ENCODE measurements around the gene LRPAP1. TPM values are rescaled to one million over a fixed set of nuclear protein-coding genes. Genes with fewer than 3 reads are reported as not detected.
"Not testable (repeated sequence)": the region's sequence is repeated elsewhere in the genome, so short reads cannot be mapped to it uniquely, and the experiment has no call there.

The LRPAP1 gene, protein sequence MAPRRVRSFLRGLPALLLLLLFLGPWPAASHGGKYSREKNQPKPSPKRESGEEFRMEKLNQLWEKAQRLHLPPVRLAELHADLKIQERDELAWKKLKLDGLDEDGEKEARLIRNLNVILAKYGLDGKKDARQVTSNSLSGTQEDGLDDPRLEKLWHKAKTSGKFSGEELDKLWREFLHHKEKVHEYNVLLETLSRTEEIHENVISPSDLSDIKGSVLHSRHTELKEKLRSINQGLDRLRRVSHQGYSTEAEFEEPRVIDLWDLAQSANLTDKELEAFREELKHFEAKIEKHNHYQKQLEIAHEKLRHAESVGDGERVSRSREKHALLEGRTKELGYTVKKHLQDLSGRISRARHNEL
- polyA plus RNA-seq (2013, experiment 1 of 2; ENCODE audit: insufficient read length), result 130 TPM
- 116 TPM for polyA plus RNA-seq (2013, experiment 2 of 2; ENCODE audit: insufficient read length)

DNA sequence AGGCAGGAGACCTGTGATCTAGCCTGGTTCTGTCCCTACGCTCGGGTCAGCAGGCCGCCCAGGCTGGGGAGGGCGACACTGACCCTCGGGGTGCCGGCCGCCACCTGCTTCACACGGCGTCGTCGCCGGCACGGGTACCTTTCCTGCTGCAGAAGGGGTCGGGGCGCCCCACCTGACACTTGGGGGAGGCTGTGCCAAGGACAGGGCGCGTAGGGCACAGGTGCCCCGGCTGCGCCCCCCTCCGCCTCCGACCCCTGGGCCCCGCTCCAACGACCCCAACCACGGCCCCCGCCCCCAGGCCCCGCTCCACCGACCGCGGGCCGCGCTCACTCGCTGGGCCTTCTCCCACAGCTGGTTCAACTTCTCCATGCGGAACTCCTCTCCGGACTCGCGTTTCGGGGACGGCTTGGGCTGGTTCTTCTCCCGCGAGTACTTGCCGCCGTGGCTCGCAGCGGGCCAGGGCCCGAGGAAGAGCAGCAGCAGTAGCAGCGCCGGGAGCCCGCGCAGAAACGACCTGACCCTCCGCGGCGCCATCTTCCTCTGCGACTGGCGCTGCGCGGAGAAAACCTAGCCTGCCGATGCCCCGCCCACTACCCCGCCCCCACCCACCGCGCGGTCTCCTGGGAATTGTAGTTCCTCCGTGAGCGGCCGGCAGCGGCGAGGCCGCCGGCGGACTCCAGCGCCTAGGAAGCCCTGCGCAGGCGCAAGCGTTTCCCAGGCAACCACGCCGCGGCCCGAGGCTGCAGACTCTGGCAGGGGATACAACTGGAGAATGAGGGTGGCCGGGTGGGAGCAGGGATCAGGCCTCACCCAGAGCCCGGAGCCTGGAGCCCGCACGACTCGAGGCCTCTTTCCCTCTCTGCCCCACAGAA lies at the start of gene LRPAP1:
LRPAP1 (minus strand) TSS at position 544 of the 872 bp plus-strand sequence; CDS start at position 534, 10 bp downstream.
- DNase-seq, result peak; percentile 90

DNA sequence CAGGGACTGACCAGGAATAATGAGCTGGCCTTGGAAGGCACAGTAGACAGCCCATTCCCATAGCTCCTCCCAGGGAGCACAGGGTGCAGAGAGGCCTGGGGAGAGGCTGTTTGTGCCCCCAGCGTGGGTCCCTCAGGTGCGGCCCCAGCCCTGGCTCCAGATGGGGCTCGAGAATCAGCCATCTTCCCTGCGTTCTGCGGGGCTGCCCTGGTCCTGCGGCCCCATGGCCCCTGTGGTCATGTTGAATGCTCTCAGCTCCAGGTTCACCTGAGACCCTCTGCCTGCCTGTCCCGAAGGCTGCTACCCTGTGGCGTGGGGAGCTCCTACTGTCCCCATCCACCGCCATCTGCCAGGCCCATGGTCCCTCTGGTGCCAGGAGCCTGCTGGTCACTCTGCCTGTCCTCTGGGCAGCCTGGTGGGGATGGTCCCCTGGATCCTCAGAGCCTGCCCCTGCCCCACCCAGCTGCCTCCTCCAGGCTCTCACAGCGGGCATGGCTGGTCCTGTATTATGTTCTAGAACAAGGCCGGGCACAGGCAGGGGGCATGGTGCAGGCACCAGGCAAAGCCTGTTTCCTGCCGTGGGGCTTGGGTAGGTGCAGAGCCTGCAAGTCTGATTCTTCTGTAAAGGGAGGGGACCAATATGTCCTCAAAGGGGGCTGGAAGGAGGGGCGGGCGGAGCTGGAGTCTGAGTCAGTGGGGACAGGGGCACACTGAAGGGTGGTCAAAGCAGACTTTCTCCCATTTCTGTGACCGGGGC lies 49.3 kb upstream of the LRPAP1 start:
- DNase-seq, result not testable (repeated sequence)

DNA sequence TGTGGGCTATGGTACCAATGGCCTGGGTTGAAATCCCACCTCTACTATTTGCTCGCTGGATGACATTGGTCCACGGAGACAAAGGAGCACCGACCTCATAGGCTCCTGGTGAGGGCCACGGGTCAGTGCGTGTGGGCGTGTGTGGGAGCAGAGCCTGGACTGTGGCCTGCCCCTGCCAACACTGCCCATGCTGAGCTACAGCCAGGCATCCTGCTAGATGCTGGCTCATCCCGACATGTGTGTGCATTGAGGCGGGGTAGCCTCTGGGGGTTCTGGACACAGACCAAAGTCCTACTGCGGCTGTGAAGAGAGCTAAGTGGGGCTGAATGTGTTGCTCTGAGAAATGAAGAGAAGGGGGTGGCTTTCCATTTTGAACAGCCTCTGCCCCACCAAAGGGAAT lies 48.6 kb upstream of the LRPAP1 start:
- not testable (repeated sequence) for DNase-seq

DNA sequence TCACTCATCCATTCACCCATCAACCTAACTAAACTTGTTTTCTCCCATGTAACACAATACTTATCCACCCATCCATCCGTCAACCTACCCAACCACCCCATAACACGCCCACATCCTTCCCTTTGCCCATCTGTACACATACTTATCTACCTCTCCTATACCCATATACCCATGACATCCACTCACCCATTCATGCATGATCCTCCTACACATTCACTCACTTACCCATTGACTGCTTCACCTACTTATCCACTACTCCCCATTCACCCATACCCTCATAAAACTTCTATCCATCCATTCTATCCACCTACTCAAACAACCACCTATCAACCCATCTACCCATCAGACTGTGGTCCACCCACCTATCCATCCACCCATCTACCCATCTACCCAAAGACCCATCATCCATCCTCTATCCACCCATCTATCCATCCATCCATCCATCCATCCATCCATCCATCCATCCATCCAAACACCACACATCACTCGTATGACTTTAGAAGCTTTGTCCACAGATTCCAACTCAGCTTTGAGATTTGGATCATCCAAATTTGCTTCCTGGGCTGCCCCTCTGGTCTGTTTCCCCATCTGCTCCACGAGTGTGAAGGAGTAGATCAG lies 46.4 kb upstream of the LRPAP1 start:
- DNase-seq, result not testable (repeated sequence)

- DNase-seq, result not testable (repeated sequence)
Measured at GRCh38 chr4:3578052-3578451, 45.8 kb upstream of the LRPAP1 start.

- DNase-seq, result not testable (repeated sequence)
Measured at GRCh38 chr4:3577208-3577892, 45.1 kb upstream of the LRPAP1 start.

DNA sequence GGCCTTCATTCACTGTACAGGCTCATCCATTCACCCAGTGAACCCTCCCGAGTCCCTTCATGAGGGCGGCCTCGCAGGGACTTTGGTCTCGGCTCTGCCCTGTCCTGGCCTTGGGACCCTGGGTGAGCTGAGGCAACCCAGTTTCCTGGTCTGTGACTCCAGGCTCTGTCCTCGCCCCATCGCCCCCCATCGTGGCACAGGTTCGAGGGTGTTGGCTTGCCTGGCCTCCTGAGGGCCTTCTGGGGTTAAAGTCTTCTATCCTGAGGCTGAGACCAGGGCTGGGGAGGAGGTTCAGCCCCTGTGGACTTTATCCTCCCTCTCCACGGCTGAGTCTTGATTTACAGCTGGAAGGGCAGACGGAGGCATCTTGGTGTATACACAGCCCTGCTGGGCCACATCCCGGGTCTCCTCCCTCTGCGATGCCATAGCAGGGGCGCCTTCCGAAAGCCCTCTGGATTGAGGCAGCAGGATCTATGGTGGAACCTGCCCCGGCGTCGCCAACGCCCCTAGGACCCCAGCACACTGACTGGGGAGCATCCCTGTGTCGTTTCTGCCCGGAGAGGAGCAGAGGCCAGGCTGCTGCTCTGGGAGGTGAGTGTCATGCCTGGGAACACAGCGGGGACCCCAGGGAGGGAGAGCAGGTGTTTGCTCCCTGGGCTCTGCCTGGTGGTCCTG lies 44.4 kb upstream of the LRPAP1 start:
- DNase-seq, result not testable (repeated sequence)

- not testable (repeated sequence) for DNase-seq
Measured at GRCh38 chr4:3575426-3576369, 43.5 kb upstream of the LRPAP1 start.

GRCh38 chr4:3574865-3575264 lies 42.6 kb upstream of the LRPAP1 start:
- DNase-seq, result not testable (repeated sequence)

GRCh38 chr4:3574346-3574745 lies 42.1 kb upstream of the LRPAP1 start:
- not testable (repeated sequence) for DNase-seq

GRCh38 chr4:3573131-3573530 lies 40.9 kb upstream of the LRPAP1 start:
- no peak for DNase-seq

GRCh38 chr4:3572363-3572762 lies 40.1 kb upstream of the LRPAP1 start:
- no peak for DNase-seq

DNA sequence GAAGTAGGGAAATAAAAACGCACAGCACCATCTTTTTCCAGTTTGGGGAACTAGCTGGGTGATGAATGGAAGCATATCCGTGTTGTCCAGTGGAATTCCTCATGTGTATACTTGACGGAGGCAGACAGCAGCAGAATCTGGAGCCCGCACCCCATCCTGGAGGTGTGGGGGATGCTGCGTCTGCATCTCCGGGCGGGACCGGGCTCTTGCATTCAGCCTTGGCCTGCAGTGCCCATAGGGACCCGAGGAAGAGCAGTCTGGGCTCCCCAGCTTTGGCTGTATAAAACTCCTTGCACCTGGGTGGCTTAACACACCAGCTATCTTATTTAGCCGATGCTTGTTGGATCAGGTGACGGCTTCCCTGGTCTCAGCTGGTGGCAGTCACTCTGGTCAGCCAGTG lies 39.7 kb upstream of the LRPAP1 start:
- DNase-seq, result no peak

DNA sequence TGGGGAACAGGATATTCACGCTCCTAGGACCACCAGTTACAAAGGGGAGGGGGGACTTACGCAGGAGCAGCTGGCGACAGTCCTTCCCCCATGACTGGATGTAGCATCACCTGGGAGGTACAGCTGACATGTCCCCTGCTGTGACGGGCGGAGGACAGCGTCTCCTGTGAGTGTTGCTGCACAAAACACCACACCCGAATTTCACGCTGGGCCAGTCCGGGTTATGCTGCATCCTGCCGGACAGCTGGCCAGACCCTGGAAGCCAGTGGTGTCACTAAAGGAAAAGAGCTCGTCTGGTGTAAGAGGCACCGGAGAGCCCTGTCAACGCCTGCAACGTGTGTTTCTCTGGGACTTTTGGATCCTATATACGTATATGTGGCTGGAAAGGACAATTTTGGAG lies 38.7 kb upstream of the LRPAP1 start:
- not testable (repeated sequence) for DNase-seq

GRCh38 chr4:3569611-3570010 lies 37.4 kb upstream of the LRPAP1 start:
- not testable (repeated sequence) for DNase-seq

DNA sequence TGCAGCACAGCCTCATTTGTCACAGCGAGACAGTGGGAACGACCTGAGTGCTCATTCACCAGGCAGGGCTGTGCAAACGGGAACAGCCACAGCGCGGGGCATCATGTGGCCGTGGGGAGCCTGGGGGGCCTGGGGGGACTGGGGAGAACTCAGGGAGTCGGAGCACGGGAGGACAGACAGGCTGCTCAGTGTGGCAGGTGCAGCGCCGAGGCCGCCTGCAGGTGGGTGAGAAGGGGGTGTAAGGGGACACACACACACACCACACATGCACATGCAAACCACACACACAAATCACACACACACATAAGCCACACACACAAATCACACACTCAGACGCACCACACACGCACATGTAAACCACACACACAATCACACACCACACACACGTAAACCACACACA lies 34.5 kb upstream of the LRPAP1 start:
- not testable (repeated sequence) for DNase-seq

DNA sequence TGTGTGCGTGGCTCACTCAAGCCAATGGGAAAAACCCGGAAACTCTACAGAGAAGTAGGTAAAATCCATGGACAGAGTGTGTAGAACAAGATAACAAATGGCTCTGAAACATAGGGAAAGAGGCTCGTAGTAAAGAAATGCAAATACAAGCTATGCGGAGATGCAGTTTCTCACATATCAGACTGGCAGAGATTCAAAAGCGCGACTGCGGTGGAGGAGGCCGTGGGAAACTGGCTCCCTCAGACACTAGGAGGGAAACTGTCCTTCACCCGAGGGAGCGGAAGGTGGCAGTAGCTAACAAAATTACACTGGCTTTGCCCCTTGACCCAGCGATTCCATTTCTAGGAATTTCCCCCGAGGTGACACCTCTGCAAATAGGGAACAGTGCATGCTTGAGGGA lies 34.1 kb upstream of the LRPAP1 start:
- DNase-seq, result peak; percentile 25

DNA sequence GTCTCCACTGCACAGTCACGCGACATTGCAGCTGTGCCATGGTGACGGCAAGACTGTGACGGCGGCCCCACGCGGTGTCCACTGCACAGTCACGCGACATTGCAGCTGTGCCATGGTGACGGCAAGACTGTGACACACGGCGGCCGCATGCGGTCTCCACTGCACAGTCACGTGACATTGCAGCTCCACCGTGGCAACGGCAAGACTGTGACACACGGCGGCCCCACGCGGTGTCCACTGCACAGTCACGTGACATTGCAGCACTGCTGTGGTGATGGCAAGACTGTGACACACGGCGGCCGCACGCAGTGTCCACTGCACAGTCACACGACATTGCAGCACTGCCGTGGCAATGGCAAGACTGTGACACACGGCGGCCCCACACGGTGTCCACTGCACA lies 32.7 kb upstream of the LRPAP1 start:
- DNase-seq, result not testable (repeated sequence)

GRCh38 chr4:3563403-3563802 lies 31.2 kb upstream of the LRPAP1 start:
- DNase-seq, result no peak

- not testable (repeated sequence) for DNase-seq
Measured at GRCh38 chr4:3562127-3562526, 29.9 kb upstream of the LRPAP1 start.
